ENCODE measurements around the gene OR1F1.
"Not testable (repeated sequence)": the region's sequence is repeated elsewhere in the genome, so short reads cannot be mapped to it uniquely, and the experiment has no call there.

The OR1F1 gene

GRCh38 chr16:3198334-3199072 lies 10.5 kb downstream of the OR1F1 start:
- no peak for DNase-seq (ENCODE audit: low read depth in 2 of 2)

- DNase-seq (ENCODE audit: low read depth in 2 of 2), result no peak
These were observed 15.0 kb downstream of the OR1F1 start for GRCh38 chr16:3202903-3203539.

GRCh38 chr16:3205939-3206338 lies 17.9 kb downstream of the OR1F1 start:
- DNase-seq (ENCODE audit: low read depth in 2 of 2), result not testable (repeated sequence)

DNA sequence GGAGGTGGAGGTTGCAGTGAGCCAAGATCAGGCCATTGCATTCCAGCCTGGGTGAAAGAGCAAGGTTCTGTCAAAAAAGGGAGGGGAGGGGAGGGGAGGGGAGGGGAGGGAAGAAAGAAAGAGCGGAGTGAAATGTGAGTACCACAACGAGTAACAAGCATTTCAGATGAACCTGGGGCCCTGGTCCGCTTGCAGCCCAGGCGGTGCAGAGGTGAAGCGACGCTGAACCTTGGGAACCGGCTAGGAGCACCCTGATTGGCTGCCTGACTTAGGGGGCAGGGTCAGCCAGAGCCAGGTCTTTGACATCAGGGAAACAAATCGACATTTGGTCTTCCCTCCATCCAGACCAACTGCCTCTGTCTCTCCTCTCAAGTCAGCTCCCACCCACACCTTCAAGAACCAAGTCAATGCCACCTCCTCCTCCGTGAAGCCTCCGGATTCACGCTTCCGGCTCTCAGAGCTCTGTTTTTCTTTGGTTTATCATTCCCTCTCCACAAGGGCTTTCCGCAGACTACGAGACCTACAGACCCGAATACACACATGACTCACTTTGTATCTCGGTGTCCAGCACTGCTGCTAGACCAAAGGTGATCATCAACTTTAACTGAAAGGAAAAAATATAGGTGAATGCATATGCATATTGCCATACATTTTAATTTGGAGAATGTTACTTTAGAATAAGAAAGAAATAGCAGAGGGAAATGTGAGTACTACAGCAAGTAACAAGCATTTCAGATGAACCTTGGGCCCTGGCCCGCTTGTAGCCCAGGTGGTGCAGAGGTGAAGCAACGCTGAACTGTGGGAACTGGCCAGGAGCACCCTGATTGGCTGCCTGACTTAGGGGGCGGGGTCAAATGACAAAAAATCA lies 19.3 kb downstream of the OR1F1 start:
- no peak for DNase-seq (ENCODE audit: low read depth in 2 of 2)

DNA sequence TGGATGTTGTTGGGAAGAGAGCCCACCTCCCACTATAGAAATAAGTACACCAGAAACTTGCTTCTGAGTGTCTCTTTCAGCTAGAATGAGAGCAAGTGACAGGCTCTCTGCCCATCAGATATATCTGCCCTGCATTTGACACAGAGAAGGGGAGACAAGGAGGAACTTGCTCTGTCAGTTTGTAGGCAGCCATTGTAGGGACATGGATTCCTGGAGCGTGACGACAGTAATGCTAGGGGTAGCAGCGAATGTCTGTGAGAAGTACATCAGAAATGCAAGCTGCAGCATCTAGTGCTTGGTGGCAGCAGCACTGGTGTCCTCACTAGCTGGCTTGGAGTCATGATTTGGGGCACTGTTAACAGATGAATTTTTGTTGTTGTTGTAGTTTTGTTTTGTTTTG lies 24.0 kb downstream of the OR1F1 start:
- DNase-seq (ENCODE audit: low read depth in 2 of 2), result no peak

DNA sequence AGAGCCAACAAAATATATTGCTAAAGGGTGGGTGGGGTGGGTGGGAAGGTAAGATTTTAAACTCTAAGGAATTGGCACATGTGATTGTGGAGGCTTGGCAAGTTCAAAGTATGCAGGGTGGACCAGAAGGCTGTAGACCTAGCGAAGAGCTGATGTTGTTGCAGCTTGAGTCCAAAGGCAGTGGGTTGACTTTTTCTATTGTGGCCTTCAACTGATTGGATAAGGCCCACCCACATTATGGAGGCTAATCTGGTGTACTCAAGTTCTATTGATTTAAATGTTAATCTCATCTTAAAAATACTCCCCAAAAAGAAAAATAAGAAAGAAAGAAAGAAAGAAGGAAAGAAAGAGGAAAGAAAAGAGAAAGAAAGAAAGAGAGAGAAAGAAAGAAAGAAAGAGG lies 24.6 kb downstream of the OR1F1 start:
- DNase-seq (ENCODE audit: low read depth in 2 of 2), result no peak

DNA sequence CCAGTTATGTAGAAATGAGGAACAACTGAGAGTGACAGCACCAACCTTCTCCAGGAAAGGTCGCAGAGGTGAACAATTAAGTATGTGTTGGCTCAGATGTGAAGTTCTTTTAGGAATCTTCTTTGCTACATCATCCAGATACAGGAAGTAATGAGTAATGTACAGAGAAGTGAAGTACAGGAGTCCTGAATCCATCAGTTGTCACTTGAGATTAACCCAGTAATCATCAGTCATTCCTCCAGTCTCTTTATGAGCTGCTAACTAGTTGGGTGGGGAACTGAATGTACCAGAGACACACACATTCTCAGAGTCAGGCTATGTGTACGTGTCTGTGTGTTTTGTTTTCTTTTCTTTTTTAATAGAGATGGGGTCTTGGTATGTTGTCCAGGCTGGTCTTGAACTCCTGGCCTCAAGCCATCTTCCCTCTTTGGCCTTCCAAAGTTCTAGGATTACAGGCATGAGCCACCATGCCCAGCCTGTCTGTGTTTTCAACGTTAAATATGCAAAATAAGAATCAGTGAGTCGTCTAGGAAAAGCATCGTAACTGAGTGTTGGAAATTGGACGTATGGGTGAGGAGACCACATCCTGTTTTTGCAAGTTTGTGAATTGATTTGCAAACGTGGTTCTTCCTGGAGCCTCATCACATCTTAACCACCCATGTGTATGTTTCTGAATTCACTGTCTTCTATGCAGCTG lies 27.0 kb downstream of the OR1F1 start:
- no peak for DNase-seq (ENCODE audit: low read depth in 2 of 2)

DNA sequence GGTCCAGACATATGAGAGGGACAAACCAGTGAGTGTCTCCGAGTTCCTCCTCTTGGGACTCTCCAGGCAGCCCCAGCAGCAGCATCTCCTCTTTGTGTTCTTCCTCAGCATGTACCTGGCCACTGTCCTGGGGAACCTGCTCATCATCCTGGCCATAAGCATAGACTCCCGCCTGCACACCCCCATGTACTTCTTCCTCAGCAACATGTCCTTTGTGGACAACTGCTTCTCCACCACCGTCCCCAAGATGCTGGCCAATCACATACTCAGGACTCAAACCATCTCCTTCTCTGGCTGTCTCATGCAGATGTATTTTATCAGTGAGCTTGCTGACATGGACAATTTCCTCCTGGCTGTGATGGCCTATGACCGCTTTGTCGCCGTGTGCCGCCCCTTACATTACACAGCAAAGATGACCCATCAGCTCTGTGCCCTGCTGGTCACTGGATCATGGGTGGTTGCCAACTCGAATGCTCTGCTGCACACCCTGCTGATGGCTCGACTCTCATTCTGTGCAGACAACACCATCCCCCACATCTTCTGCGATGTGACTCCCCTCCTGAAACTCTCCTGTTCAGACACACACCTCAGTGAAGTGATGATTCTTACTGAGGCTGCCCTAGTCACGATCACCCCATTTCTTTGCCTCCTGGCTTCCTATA lies 27.7 kb downstream of the OR1F1 start:
- no peak for DNase-seq (ENCODE audit: low read depth in 2 of 2)

DNA sequence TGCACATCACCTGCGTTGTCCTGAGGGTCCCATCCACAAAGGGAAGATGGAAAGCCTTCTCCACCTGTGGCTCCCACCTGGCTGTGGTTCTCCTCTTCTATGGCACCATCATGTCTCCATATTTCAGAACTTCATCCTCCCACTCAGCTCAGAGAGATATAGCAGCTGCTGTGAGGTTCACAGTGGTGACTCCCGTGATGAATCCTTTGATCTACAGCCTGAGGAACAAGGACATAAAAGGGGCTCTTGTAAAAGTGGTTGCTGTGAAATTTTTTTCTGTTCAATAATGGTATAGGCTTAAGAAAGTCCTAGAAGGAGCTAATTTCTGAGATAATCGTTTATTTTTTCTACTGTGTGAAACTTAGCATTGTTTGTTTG lies 28.2 kb downstream of the OR1F1 start:
- no peak for DNase-seq (ENCODE audit: low read depth in 2 of 2)

GRCh38 chr16:3220839-3221238 lies 32.8 kb downstream of the OR1F1 start:
- no peak for DNase-seq (ENCODE audit: low read depth in 2 of 2)

GRCh38 chr16:3223913-3224515 lies 36.0 kb downstream of the OR1F1 start:
- DNase-seq (ENCODE audit: low read depth in 2 of 2), result no peak

DNA sequence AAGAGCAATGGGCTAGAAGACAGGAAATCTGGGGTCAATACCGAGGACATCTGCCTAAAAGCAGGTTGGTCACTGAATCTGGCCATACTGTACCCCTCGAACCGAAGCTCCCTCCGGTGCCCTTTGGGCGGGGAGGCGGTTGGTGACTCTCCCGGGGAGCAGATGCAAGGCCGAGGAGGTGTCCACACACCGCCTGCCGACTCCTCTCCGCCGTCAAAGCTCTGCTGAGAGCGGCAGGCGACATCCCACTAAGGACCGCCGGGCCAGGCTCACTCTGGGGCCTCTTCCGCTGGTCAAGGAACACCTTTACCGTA lies 46.5 kb downstream of the OR1F1 start:
- DNase-seq (ENCODE audit: low read depth in 2 of 2), result no peak

DNA sequence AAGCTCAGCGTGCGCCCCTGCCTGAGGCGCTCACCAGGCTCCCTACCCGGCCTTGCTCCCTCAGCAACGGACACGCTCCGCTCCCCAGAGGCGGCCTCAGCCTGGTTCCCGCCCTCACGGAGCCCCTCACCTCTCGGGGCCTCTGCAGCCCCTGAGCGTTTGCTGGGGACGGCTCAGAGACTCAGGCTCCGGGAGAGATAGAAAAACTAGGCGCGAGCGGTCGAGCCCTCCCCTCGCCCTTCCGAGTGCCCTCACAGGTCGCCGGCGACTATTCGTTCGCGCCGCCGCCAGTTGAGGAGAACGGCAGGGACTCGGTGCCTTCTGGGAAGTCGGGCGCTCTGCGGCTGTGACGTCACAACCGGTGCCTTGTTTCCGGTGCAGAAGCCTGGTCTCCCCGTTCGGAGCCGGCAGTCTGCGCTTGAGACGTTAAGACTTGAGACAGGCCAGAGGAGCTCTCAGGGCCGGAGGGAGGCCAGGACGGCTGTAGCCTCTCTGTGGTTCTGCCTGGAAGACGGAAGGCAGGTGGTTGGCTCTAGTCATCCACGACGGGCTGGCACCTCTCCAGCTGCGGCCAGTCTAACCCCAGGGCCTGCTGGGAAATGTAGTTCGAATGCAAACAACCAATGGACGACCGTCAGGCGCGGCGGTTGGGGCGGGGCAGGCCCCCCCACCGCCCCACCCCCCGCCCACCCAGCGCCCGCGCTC lies 47.0 kb downstream of the OR1F1 start, which contains the start of gene ZNF200:
Gene ZNF200, minus strand, starts transcription at position 302 of the 705 bp plus-strand sequence. CDS start 1,403 bp downstream, outside the sequence.
- peak; percentile 83 to 87 for DNase-seq (ENCODE audit: low read depth in 2 of 2)

DNA sequence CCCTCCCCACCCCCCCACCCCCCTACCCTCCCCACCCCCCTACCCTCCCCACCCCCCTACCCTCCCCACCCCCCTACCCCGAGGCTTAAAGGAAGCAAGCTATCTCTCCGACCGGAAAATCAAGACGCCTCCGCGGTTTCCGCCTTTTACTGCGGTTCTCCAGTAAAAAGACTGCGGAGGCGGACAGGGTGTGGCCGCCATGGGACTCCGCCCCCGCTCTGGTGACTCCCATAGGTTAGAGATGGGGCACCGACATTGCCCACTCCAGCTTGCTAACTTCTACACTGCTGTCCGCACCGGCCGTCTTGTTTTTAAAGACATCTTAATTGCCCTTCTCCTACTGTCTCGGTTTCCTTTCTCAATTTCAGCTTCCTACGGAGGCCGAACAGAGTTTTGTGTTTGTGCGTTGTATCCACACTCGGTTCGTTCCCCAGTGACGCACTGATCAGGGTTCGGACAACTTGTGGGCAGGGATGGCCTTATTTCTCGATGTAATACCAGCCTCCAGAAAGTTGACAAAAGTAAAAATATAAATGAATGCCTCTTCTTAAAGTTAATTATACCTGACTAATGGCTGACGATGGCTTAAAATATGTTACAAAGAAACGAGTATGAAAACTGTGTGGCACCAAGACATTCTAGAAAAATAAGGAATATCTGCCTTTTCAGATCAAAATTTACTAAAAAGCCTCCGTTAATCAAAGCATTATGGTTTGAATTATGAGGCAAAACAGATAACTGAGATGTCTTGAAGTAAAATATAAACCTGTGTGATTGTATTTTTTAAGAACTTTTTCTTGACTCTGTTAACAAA lies 48.1 kb downstream of the OR1F1 start:
- peak in 1 of 2 donors; percentile 14 for DNase-seq (ENCODE audit: low read depth in 2 of 2)

DNA sequence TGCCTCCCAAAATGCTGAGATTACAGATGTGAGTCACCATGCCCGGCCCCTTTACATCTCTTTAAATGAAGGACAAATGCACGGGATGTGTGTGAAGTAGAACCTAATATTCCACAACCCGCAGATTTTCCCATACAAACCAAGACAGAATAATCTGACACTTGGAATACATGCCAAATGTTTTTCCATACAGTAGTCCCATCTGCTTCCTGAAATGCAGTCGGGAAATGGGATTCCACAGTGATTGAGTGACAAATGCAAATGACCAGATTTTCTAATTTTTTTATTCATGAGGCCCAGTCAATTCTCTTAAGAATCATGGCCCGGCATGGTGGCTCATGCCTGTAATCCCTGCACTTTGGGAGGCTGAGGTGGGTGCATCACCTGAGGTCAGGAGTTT lies 53.8 kb downstream of the OR1F1 start:
- DNase-seq (ENCODE audit: low read depth in 2 of 2), result no peak

DNA sequence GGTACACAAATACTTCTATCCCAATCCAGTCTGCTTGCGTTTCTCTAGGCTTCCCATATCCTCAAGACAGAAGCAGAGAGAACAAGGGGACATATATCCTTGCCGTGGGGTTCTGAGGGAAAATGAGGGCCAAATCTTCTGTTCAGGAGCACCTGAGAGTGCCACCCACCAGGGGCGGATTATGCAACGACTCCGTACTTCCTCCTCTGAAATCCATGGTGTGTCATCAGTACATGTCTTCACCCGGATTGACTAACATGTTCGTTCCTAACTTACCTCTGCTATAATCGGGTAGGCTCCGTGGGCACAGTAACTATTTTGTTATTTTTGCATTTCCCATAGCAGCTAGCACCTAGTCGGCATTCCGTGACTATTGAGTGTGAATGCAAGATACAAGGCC lies 54.7 kb downstream of the OR1F1 start:
- no peak for DNase-seq (ENCODE audit: low read depth in 2 of 2)

GRCh38 chr16:3243882-3244281 lies 55.9 kb downstream of the OR1F1 start:
- no peak for DNase-seq (ENCODE audit: low read depth in 2 of 2)

DNA sequence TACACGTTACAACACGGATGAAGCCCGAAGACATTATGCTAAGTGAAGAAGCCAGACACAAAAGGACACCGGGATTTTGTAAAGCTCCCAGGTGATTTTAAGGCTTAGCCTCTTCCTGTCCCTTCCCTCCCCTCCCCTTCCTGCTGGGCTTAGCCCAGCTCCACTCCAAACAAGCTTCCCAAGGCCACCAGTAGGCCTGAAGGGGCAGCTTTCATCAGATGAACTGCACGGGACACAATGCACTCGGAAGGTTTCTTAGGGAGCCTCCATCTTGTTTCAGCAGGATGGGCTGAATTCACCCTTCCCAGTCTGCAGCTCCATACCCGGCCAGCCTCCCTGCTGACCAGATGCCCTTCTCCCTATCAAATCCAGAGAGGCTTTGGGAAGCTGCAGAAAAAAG lies 58.0 kb downstream of the OR1F1 start:
- no peak for DNase-seq (ENCODE audit: low read depth in 2 of 2)

GRCh38 chr16:3246876-3247275 lies 58.9 kb downstream of the OR1F1 start:
- DNase-seq (ENCODE audit: low read depth in 2 of 2), result no peak

DNA sequence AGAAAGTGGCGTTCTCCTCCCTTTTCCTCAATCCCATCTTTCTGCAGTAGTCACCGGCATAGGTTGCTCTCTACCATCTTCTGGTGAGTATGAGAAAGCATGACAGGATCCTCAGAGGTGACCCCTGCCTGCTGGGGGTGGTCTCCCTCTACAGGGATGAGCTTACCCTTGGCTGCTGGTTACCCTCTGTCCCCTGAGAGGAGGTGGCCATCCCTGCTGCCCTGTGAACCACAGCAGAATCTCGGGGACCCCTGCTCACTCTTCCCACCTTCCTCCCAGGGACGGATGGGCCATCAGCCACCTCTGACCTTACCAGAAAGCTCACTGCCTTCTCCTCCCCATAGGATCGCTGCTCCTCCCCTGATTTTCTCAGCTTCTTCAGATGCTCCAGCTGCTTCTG lies 60.6 kb downstream of the OR1F1 start:
- DNase-seq (ENCODE audit: low read depth in 2 of 2), result no peak

Measured in stimulated activated CD4-positive, alpha-beta T cell treated with anti-CD3 and anti-CD28 coated beads, Interleukin-1b, Interleukin-23, amount 100 ng/mL, for 4 hours (primary cell).